SK-N-SH (cell line): ENCODE results near the gene KIT. TPM values are rescaled to one million over a fixed set of nuclear protein-coding genes. Genes with fewer than 3 reads are reported as not detected.

Experiments
- CTCF ChIA-PET: fragments of 300-600, 350-600 bp; formaldehyde crosslinking; extraction: SDS; loops from one replicate; lab custom pipeline; 2021; lab: Yijun Ruan, JAX
- POLR2A ChIA-PET: fragments of 350-600 bp; sonication (Branson Sonifier 250); formaldehyde crosslinking; extraction: SDS; loops from one replicate; lab custom pipeline; 2020; ENCODE audit warnings: antibody characterized with exemption, inconsistent platforms; lab: Yijun Ruan, JAX
- DNase-seq: peaks from one replicate; pipeline ENCODE4 v3.0.0; 2012
- H2AFZ ChIP-seq: fragments of 200-600 bp; sonication (generic); 2 replicates; pipeline ENCODE4 v1.8.1; 2016; ENCODE audit warnings: antibody characterized with exemption, mild to moderate bottlenecking, low read depth
- H3F3A ChIP-seq: fragments of 200-600 bp; sonication (generic); replicated peaks from 2 replicates; pipeline ENCODE3; 2016; ENCODE audit warnings: antibody characterized with exemption, mild to moderate bottlenecking; ENCODE audit not compliant: insufficient read depth
- H3K27ac ChIP-seq, 2 experiments: fragments of 200-500 bp in 1 of 2; fragments of 200-600 bp in 1 of 2; sonication (Bioruptor generic) in 1 of 2; sonication (generic), shearing (Covaris generic) in 1 of 2; 2 replicates each; pipeline versions ENCODE4 v1.5.1 to v1.6.1; 2014 to 2016; ENCODE audit warnings: low read depth in 2 of 2, inconsistent platforms in 1 of 2, low read length in 1 of 2, mild to moderate bottlenecking in 1 of 2, mixed read lengths in 1 of 2
- H3K27me3 ChIP-seq: fragments of 200-600 bp; sonication (generic), shearing (Covaris generic); 2 replicates; pipeline ENCODE4 v1.6.1; 2016; ENCODE audit warnings: mixed run types; ENCODE audit not compliant: insufficient read depth
- H3K36me3 ChIP-seq, 2 experiments: fragments of 200-500 bp in 1 of 2; fragments of 200-600 bp in 1 of 2; sonication (Bioruptor generic) in 1 of 2; sonication (generic) in 1 of 2; replicated peaks in 1 of 2; 2 replicates each; pipeline versions ENCODE3 to v1.5.1; 2014 to 2016; ENCODE audit warnings: low read length in 1 of 2, mild to moderate bottlenecking in 1 of 2; ENCODE audit not compliant: insufficient read depth in 2 of 2, control insufficient read depth in 1 of 2
- H3K4me1 ChIP-seq, 2 experiments: fragments of 200-500 bp in 1 of 2; fragments of 200-600 bp in 1 of 2; sonication (Bioruptor generic) in 1 of 2; sonication (generic), shearing (Covaris generic) in 1 of 2; 2 replicates each; pipeline versions ENCODE4 v1.5.1 to v1.6.1; 2014 to 2016; ENCODE audit warnings: low read depth in 1 of 2, low read length in 1 of 2, mixed run types in 1 of 2; ENCODE audit not compliant: insufficient read depth in 2 of 2, control insufficient read depth in 1 of 2
- H3K4me2 ChIP-seq: fragments of 200-600 bp; sonication (generic), shearing (Covaris generic); 2 replicates; pipeline ENCODE4 v1.6.1; 2017; ENCODE audit warnings: mixed run types
- H3K4me3 ChIP-seq, 2 experiments: fragments of 200-500 bp in 1 of 2; fragments of 200-600 bp in 1 of 2; sonication (Bioruptor generic) in 1 of 2; sonication (generic), shearing (Covaris generic) in 1 of 2; 2 replicates each; pipeline versions ENCODE4 v1.5.1 to v1.8.1; 2014 to 2016; ENCODE audit warnings: low read depth in 2 of 2, inconsistent platforms in 1 of 2, low read length in 1 of 2, mild to moderate bottlenecking in 1 of 2, mixed read lengths in 1 of 2, moderate library complexity in 1 of 2
- H3K79me2 ChIP-seq: fragments of 200-600 bp; sonication (generic); 2 replicates; pipeline ENCODE4 v1.8.1; 2017; ENCODE audit warnings: mild to moderate bottlenecking; ENCODE audit not compliant: insufficient read depth
- H3K9ac ChIP-seq: fragments of 200-600 bp; sonication (generic); 2 replicates; pipeline ENCODE4 v1.6.1; 2017; ENCODE audit warnings: mixed run types
- H3K9me2 ChIP-seq: fragments of 200-600 bp; sonication (generic); 2 replicates; pipeline ENCODE4 v1.6.1; 2017; ENCODE audit warnings: mixed run types
- H3K9me3 ChIP-seq: fragments of 200-600 bp; sonication (generic); 2 replicates; pipeline ENCODE4 v1.6.1; 2017; ENCODE audit warnings: mixed run types, mild to moderate bottlenecking, moderate library complexity
- H4K20me1 ChIP-seq: fragments of 200-600 bp; sonication (generic); 2 replicates; pipeline ENCODE4 v1.6.1; 2017; ENCODE audit warnings: mild to moderate bottlenecking, mixed run types; ENCODE audit not compliant: insufficient read depth
- ELF1 ChIP-seq: IDR thresholded peaks from 2 replicates; pipeline ENCODE4 v1.4.0; 2012
- FOXM1 ChIP-seq: IDR thresholded peaks from 2 replicates; pipeline ENCODE4 v1.4.0; 2012; ENCODE audit warnings: low read depth, mild to moderate bottlenecking
- JUND ChIP-seq: IDR thresholded peaks from 2 replicates; pipeline ENCODE4 v1.4.0; 2012
- NRF1 ChIP-seq: IDR thresholded peaks from 2 replicates; pipeline ENCODE4 v1.6.1; 2012; ENCODE audit warnings: low read depth, mild to moderate bottlenecking, low read length
- POLR2AphosphoS5 ChIP-seq: IDR thresholded peaks from 2 replicates; pipeline ENCODE4 v1.6.1; 2012; ENCODE audit warnings: low read depth, low read length
- RAD21 ChIP-seq: IDR thresholded peaks from 2 replicates; pipeline ENCODE4 v1.6.1; 2012; ENCODE audit warnings: mild to moderate bottlenecking, low read length
- RCOR1 ChIP-seq: fragments of 150-350 bp; IDR thresholded peaks from 2 replicates; pipeline ENCODE4 v1.6.1; 2017; ENCODE audit warnings: antibody characterized with exemption, low read length
- TCF12 ChIP-seq: IDR thresholded peaks from 2 replicates; pipeline ENCODE4 v1.4.0; 2012
- TEAD4 ChIP-seq: IDR thresholded peaks from 2 replicates; pipeline ENCODE4 v1.4.0; 2012; ENCODE audit warnings: mild to moderate bottlenecking, borderline replicate concordance; ENCODE audit not compliant: insufficient read depth
- WGBS: methylation state at CpG from one replicate; pipeline ENCODE4 v1.1.6; 2017; ENCODE audit warnings: low lambda C conversion rate; 5-methylcytosine and 5-hydroxymethylcytosine counted together
- polyA plus RNA-seq, 3 experiments: library from polyadenylated mRNA; depleted of rRNA; stranded (reverse); fragments of >200 nt; gene quantifications; 2 replicates each; pipeline ENCODE4 v1.2.3, GENCODE V29; 2012
- TF ChIP-seq, protein P1 (sequence below): IDR thresholded peaks from 2 replicates; pipeline ENCODE4 v1.4.0; 2012; ENCODE audit warnings: low read depth, borderline replicate concordance
- TF ChIP-seq, protein P2 (sequence below): IDR thresholded peaks from 2 replicates; pipeline ENCODE4 v1.6.1; 2012; ENCODE audit warnings: mild to moderate bottlenecking, low read depth, low read length, moderate library complexity
- TF ChIP-seq, protein P3 (sequence below): IDR thresholded peaks from 2 replicates; pipeline ENCODE4 v1.4.0; 2012; ENCODE audit warnings: low read depth, borderline replicate concordance
- TF ChIP-seq, protein P4 (sequence below): IDR thresholded peaks from 2 replicates; pipeline ENCODE4 v1.4.0; 2012; ENCODE audit warnings: low read depth

The KIT gene
- polyA plus RNA-seq, 1 of the 3 experiments (the other 2 are of a cell fraction) = 0.79 TPM

DNA sequence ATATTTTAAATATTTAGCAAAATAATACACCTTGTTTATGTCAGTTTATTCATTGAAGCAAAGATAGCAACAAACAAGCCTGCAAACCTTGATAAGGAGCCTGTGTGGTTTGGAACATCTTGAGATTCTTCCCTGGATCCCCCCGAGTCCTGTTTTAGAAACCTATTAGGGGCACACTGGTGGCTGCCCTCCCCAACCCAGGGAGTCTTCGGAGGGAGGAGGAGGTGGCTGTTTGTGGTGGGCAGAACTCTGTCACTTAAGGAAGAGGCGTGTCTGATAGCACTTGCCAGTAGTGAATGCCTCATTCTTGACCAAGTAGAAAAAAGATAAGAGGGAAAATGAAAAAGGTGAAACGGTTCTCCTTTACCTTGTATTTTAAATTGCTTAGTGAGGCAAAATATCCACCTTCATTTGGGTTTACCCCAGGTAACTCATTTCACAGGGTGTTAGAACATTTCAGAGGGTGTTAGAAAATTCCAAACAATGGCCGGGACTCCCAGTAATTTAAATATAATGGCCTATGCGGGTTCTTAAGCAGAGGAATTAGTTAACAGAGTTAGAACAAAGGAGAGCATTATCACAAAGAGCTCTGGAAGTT is 10.4 kb downstream of the KIT start:
- Histone ChIP-seq H3K79me2 (no peaks in the 10 kb centered on the region), H4K20me1 (no peaks in the 10 kb centered on the region), H3K4me1 (no peaks in the 10 kb centered on the region), H3K27ac (no peak overlapping the region), H3K36me3 (no peaks in the 10 kb centered on the region), H3K9me2 (no peaks in the 10 kb centered on the region), H3K4me3 (no peak overlapping the region), H2AFZ (no peak overlapping the region), H3K27me3 (no peaks in the 10 kb centered on the region), H3K9me3 (no peaks in the 10 kb centered on the region), H3K4me2 (no peak overlapping the region), H3F3A (peaks cover under 1% of the 10 kb centered on the region), H3K9ac (no peak overlapping the region)
- WGBS = 25% methylated on average over 6 of the region's 6 CpGs
- TF ChIP-seq, protein P1, sequence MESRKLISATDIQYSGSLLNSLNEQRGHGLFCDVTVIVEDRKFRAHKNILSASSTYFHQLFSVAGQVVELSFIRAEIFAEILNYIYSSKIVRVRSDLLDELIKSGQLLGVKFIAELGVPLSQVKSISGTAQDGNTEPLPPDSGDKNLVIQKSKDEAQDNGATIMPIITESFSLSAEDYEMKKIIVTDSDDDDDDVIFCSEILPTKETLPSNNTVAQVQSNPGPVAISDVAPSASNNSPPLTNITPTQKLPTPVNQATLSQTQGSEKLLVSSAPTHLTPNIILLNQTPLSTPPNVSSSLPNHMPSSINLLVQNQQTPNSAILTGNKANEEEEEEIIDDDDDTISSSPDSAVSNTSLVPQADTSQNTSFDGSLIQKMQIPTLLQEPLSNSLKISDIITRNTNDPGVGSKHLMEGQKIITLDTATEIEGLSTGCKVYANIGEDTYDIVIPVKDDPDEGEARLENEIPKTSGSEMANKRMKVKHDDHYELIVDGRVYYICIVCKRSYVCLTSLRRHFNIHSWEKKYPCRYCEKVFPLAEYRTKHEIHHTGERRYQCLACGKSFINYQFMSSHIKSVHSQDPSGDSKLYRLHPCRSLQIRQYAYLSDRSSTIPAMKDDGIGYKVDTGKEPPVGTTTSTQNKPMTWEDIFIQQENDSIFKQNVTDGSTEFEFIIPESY = no peak
- no peak for TF ChIP-seq TCF12
- TF ChIP-seq, protein P2, sequence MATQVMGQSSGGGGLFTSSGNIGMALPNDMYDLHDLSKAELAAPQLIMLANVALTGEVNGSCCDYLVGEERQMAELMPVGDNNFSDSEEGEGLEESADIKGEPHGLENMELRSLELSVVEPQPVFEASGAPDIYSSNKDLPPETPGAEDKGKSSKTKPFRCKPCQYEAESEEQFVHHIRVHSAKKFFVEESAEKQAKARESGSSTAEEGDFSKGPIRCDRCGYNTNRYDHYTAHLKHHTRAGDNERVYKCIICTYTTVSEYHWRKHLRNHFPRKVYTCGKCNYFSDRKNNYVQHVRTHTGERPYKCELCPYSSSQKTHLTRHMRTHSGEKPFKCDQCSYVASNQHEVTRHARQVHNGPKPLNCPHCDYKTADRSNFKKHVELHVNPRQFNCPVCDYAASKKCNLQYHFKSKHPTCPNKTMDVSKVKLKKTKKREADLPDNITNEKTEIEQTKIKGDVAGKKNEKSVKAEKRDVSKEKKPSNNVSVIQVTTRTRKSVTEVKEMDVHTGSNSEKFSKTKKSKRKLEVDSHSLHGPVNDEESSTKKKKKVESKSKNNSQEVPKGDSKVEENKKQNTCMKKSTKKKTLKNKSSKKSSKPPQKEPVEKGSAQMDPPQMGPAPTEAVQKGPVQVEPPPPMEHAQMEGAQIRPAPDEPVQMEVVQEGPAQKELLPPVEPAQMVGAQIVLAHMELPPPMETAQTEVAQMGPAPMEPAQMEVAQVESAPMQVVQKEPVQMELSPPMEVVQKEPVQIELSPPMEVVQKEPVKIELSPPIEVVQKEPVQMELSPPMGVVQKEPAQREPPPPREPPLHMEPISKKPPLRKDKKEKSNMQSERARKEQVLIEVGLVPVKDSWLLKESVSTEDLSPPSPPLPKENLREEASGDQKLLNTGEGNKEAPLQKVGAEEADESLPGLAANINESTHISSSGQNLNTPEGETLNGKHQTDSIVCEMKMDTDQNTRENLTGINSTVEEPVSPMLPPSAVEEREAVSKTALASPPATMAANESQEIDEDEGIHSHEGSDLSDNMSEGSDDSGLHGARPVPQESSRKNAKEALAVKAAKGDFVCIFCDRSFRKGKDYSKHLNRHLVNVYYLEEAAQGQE = no peak
- TF ChIP-seq, protein P3, sequence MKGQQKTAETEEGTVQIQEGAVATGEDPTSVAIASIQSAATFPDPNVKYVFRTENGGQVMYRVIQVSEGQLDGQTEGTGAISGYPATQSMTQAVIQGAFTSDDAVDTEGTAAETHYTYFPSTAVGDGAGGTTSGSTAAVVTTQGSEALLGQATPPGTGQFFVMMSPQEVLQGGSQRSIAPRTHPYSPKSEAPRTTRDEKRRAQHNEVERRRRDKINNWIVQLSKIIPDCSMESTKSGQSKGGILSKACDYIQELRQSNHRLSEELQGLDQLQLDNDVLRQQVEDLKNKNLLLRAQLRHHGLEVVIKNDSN = no peak
- TF ChIP-seq, protein P4, sequence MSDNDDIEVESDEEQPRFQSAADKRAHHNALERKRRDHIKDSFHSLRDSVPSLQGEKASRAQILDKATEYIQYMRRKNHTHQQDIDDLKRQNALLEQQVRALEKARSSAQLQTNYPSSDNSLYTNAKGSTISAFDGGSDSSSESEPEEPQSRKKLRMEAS = no peak
- no peak for TF ChIP-seq FOXM1
- no peak for TF ChIP-seq RAD21
- no peak for TF ChIP-seq TEAD4
- no peak for TF ChIP-seq NRF1
- no peak for TF ChIP-seq RCOR1
- TF ChIP-seq ELF1 = no peak
- no peak for TF ChIP-seq JUND
- no peak for TF ChIP-seq POLR2AphosphoS5
- DNase-seq = no peak
- POLR2A ChIA-PET = no interaction called here
- CTCF ChIA-PET = no interaction called here
